HG02642 (cell line): ENCODE measurements around the gene RSAD2.
"Not testable (repeated sequence)": the region's sequence is repeated elsewhere in the genome, so short reads cannot be mapped to it uniquely, and the experiment has no call there.

Source experiments
- ATAC-seq: cut with Tn5 transposase; IDR thresholded peaks from one replicate; pipeline ENCODE4 v1.9.1; 2021; ENCODE audit warnings: mild to moderate bottlenecking; ENCODE audit not compliant: unreplicated experiment, poor library complexity

The RSAD2 gene

GRCh38 chr2:6877402-6878304, at the start of gene RSAD2:
Gene RSAD2, plus strand, starts transcription at chr2:6877777. Its CDS starts 24 bp downstream, at chr2:6877801.
- ATAC-seq, result peak; percentile 83

- no peak for ATAC-seq
These were observed 49.3 kb upstream of the RSAD2 start for GRCh38 chr2:6828299-6828584.

- no peak for ATAC-seq
These were observed 46.3 kb upstream of the RSAD2 start for GRCh38 chr2:6831229-6831628.

GRCh38 chr2:6832596-6833299, 44.8 kb upstream of the RSAD2 start:
- no peak for ATAC-seq

GRCh38 chr2:6833300-6833604, 44.3 kb upstream of the RSAD2 start:
- ATAC-seq, result no peak

- no peak for ATAC-seq
These were observed 43.4 kb upstream of the RSAD2 start for GRCh38 chr2:6834163-6834562.

GRCh38 chr2:6835467-6835866, 42.1 kb upstream of the RSAD2 start:
- ATAC-seq, result no peak

GRCh38 chr2:6838673-6839319, 38.8 kb upstream of the RSAD2 start:
- no peak for ATAC-seq

- no peak for ATAC-seq
These were observed 35.9 kb upstream of the RSAD2 start for GRCh38 chr2:6841537-6842287.

- ATAC-seq, result no peak
These were observed 32.3 kb upstream of the RSAD2 start for GRCh38 chr2:6845312-6845711.

GRCh38 chr2:6845903-6846302, 31.7 kb upstream of the RSAD2 start:
- no peak for ATAC-seq

GRCh38 chr2:6846540-6846939, 31.0 kb upstream of the RSAD2 start:
- ATAC-seq, result no peak

GRCh38 chr2:6846967-6847681, 30.5 kb upstream of the RSAD2 start:
- no peak for ATAC-seq

- ATAC-seq, result no peak
These were observed 25.4 kb upstream of the RSAD2 start for GRCh38 chr2:6852195-6852594.

- no peak for ATAC-seq
These were observed 23.2 kb upstream of the RSAD2 start for GRCh38 chr2:6854416-6854815.

- ATAC-seq, result no peak
These were observed 21.6 kb upstream of the RSAD2 start for GRCh38 chr2:6855860-6856547.

GRCh38 chr2:6856548-6856920, 21.0 kb upstream of the RSAD2 start:
- ATAC-seq, result no peak

- ATAC-seq, result not testable (repeated sequence)
These were observed 19.0 kb upstream of the RSAD2 start for GRCh38 chr2:6858466-6859027.

- ATAC-seq, result no peak
These were observed 17.3 kb upstream of the RSAD2 start for GRCh38 chr2:6860296-6860695.
